Trophoblast cell (in vitro differentiated cells and primary cell): ENCODE results near the gene MPIG6B.

Source experiments
- DNase-seq, 2 donors: peaks; one replicate each; pipeline ENCODE4 v3.0.0-alpha.2; 2016
- H2AFZ ChIP-seq: 2 replicates; pipeline ENCODE4 v1.6.1; 2013; ENCODE audit warnings: low read length, moderate library complexity, mild to moderate bottlenecking; ENCODE audit not compliant: insufficient read depth, poor library complexity
- H2AK5ac ChIP-seq: 2 replicates; pipeline ENCODE4 v1.6.1; 2013; ENCODE audit warnings: mild to moderate bottlenecking, low read length
- H2BK120ac ChIP-seq: 2 replicates; pipeline ENCODE4 v1.6.1; 2013; ENCODE audit warnings: low read length, mild to moderate bottlenecking, moderate library complexity; ENCODE audit not compliant: insufficient read depth, poor library complexity
- H2BK12ac ChIP-seq: 2 replicates; pipeline ENCODE4 v1.6.1; 2013; ENCODE audit warnings: mild to moderate bottlenecking, low read length, moderate library complexity
- H2BK5ac ChIP-seq: 2 replicates; pipeline ENCODE4 v1.6.1; 2013; ENCODE audit warnings: low read length, low read depth, moderate library complexity, mild to moderate bottlenecking; ENCODE audit not compliant: poor library complexity
- H3K14ac ChIP-seq: 2 replicates; pipeline ENCODE4 v1.6.1; 2013; ENCODE audit warnings: mild to moderate bottlenecking, low read length
- H3K18ac ChIP-seq: 2 replicates; pipeline ENCODE4 v1.6.1; 2013; ENCODE audit warnings: mild to moderate bottlenecking, low read length
- H3K23ac ChIP-seq: 2 replicates; pipeline ENCODE4 v1.6.1; 2013; ENCODE audit warnings: low read length
- H3K27ac ChIP-seq: 2 replicates; pipeline ENCODE4 v1.5.1; 2013; ENCODE audit warnings: low read depth, mild to moderate bottlenecking, inconsistent platforms, low read length, moderate library complexity
- H3K27me3 ChIP-seq: 2 replicates; pipeline ENCODE4 v1.6.1; 2013; ENCODE audit warnings: inconsistent platforms, mild to moderate bottlenecking, low read length, moderate library complexity; ENCODE audit not compliant: insufficient read depth
- H3K36me3 ChIP-seq, 2 experiments: 1 replicate in 1 of 2; 2 replicates in 1 of 2; pipeline ENCODE4 v1.6.1; 2013; ENCODE audit warnings: low read length in 2 of 2, mild to moderate bottlenecking in 2 of 2, moderate library complexity in 1 of 2; ENCODE audit not compliant: insufficient read depth in 2 of 2, control insufficient read depth in 1 of 2
- H3K4ac ChIP-seq: 2 replicates; pipeline ENCODE4 v1.6.1; 2013; ENCODE audit warnings: low read depth, mild to moderate bottlenecking, low read length, moderate library complexity
- H3K4me1 ChIP-seq, 2 experiments: 1 replicate in 1 of 2; 2 replicates in 1 of 2; pipeline ENCODE4 v1.6.1; 2013; ENCODE audit warnings: low read length in 2 of 2, mild to moderate bottlenecking in 2 of 2, moderate library complexity in 1 of 2; ENCODE audit not compliant: insufficient read depth in 2 of 2, control insufficient read depth in 1 of 2
- H3K4me2 ChIP-seq: 2 replicates; pipeline ENCODE4 v1.6.1; 2013; ENCODE audit warnings: inconsistent platforms, mild to moderate bottlenecking, low read length, moderate library complexity
- H3K4me3 ChIP-seq: 2 replicates; pipeline ENCODE4 v1.5.1; 2013; ENCODE audit warnings: mild to moderate bottlenecking, low read depth, low read length, inconsistent platforms
- H3K79me1 ChIP-seq: one replicate; pipeline ENCODE4 v1.6.1; 2013; ENCODE audit warnings: low read length
- H3K79me2 ChIP-seq: 2 replicates; pipeline ENCODE4 v1.6.1; 2013; ENCODE audit warnings: low read length, mild to moderate bottlenecking; ENCODE audit not compliant: control insufficient read depth, insufficient read depth, poor library complexity
- H3K9ac ChIP-seq: 2 replicates; pipeline ENCODE4 v1.6.1; 2013; ENCODE audit warnings: mild to moderate bottlenecking, low read length
- H3K9me3 ChIP-seq: 2 replicates; pipeline ENCODE4 v1.6.1; 2013; ENCODE audit warnings: low read depth, mild to moderate bottlenecking, control low read depth, inconsistent platforms, low read length; ENCODE audit not compliant: insufficient read depth
- H4K12ac ChIP-seq: 2 replicates; pipeline ENCODE4 v1.6.1; 2013; ENCODE audit warnings: low read depth, mild to moderate bottlenecking, low read length, moderate library complexity
- H4K8ac ChIP-seq: 2 replicates; pipeline ENCODE4 v1.6.1; 2013; ENCODE audit warnings: low read depth, mild to moderate bottlenecking, low read length, moderate library complexity
- H4K91ac ChIP-seq: one replicate; pipeline ENCODE4 v1.6.1; 2013; ENCODE audit warnings: low read depth, mild to moderate bottlenecking, low read length, moderate library complexity
- WGBS: extraction: QIAGEN DNeasy Blood & Tissue Kit; methylation state at CpG from one replicate; pipeline ENCODE4 v1.1.7; 2013; ENCODE audit warnings: missing lambda C conversion rate; ENCODE audit not compliant: insufficient read length, insufficient coverage; ENCODE audit errors: extremely low coverage; 5-methylcytosine and 5-hydroxymethylcytosine counted together

The MPIG6B gene

GRCh38 chr6:31715022-31715958, 7.9 kb upstream of the MPIG6B start, which contains the start of gene LY6G6D:
LY6G6D (plus strand) TSS chr6:31715348; CDS start chr6:31715356, 8 bp downstream.
- Histone ChIP-seq H4K8ac (peak within 1 kb of the TSS; percentile 70), H3K4me2 (no peak within 1 kb of the TSS), H4K91ac (peak within 1 kb of the TSS; percentile 70), H3K4me1 (peaks cover 27 to 29% of the 10 kb centered on the region in 2 experiments), H3K9me3 (no peaks in the 10 kb centered on the region), H3K9ac (peak within 1 kb of the TSS; percentile 44), H3K23ac (no peak within 1 kb of the TSS), H3K79me1 (peaks cover 5% of the 10 kb centered on the region), H2BK12ac (peak within 1 kb of the TSS; percentile 3), H2BK120ac (peak within 1 kb of the TSS; percentile 11), H3K14ac (no peak within 1 kb of the TSS), H3K79me2 (no peaks in the 10 kb centered on the region), H3K27ac (no peak within 1 kb of the TSS), H3K27me3 (no peaks in the 10 kb centered on the region), H3K4me3 (no peak within 1 kb of the TSS), H3K18ac (no peak within 1 kb of the TSS), H2AK5ac (peak within 1 kb of the TSS; percentile 15), H4K12ac (peak within 1 kb of the TSS; percentile 12), H2AFZ (peak within 1 kb of the TSS; percentile 84), H3K36me3 (no peaks in the 10 kb centered on the region), H2BK5ac (no peak within 1 kb of the TSS), H3K4ac (no peak within 1 kb of the TSS)
- no CpG with 5 or more reads among the region's 16 CpGs for WGBS
- no peak for DNase-seq

- Histone ChIP-seq H4K12ac (no peak overlapping the region), H3K14ac (no peak overlapping the region)
These were observed 5.5 kb upstream of the MPIG6B start for GRCh38 chr6:31717499-31718222.

GRCh38 chr6:31718265-31718664, 4.9 kb upstream of the MPIG6B start:
- no peak overlapping the region for H2BK120ac ChIP-seq
- H3K36me3 ChIP-seq = no peaks in the 10 kb centered on the region
- peaks cover 27 to 29% of the 10 kb centered on the region in 2 experiments for H3K4me1 ChIP-seq
- no peak overlapping the region for H4K8ac ChIP-seq
- H4K91ac ChIP-seq = no peak overlapping the region
- H3K27ac ChIP-seq = peak overlapping the region; percentile 13
- H3K23ac ChIP-seq = no peak overlapping the region
- H3K9ac ChIP-seq = no peak overlapping the region
- no peak overlapping the region for H2BK5ac ChIP-seq
- no peaks in the 10 kb centered on the region for H3K9me3 ChIP-seq
- no peak overlapping the region for H2AFZ ChIP-seq
- H3K14ac ChIP-seq = no peak overlapping the region
- H3K79me2 ChIP-seq = no peaks in the 10 kb centered on the region
- H2BK12ac ChIP-seq = no peak overlapping the region
- DNase-seq = peak; percentile 81 to 94
- H3K4ac ChIP-seq = no peak overlapping the region
- no peaks in the 10 kb centered on the region for H3K27me3 ChIP-seq
- no peak overlapping the region for H3K18ac ChIP-seq
- WGBS = no CpG with 5 or more reads among the region's 1 CpG
- no peak overlapping the region for H4K12ac ChIP-seq
- H2AK5ac ChIP-seq = no peak overlapping the region
- no peak overlapping the region for H3K4me2 ChIP-seq
- peaks cover 5% of the 10 kb centered on the region for H3K79me1 ChIP-seq
- H3K4me3 ChIP-seq = no peak overlapping the region

More at GRCh38 chr6:31717499-31718222, 5.5 kb upstream of the MPIG6B start:
- Histone ChIP-seq H4K91ac (peak overlapping the region; percentile 56), H3K4me2 (no peak overlapping the region), H2BK5ac (no peak overlapping the region), H3K79me1 (peaks cover 5% of the 10 kb centered on the region), H3K4ac (no peak overlapping the region), H3K18ac (no peak overlapping the region), H2BK12ac (peak overlapping the region; percentile 34), H3K9me3 (no peaks in the 10 kb centered on the region), H4K8ac (no peak overlapping the region), H2AFZ (no peak overlapping the region), H2BK120ac (no peak overlapping the region), H3K23ac (no peak overlapping the region), H2AK5ac (no peak overlapping the region), H3K9ac (no peak overlapping the region), H3K4me3 (no peak overlapping the region), H3K79me2 (no peaks in the 10 kb centered on the region), H3K27ac (peak overlapping the region; percentile 23), H3K4me1 (peaks cover 27 to 29% of the 10 kb centered on the region in 2 experiments), H3K36me3 (no peaks in the 10 kb centered on the region), H3K27me3 (no peaks in the 10 kb centered on the region)
- WGBS = no CpG with 5 or more reads among the region's 10 CpGs
- DNase-seq = peak; percentile 86 to 87

- H3K14ac ChIP-seq = peak overlapping the region; percentile 21
- H4K12ac ChIP-seq = no peak overlapping the region
- no peak overlapping the region for H2BK5ac ChIP-seq
- no CpG with 5 or more reads among the region's 6 CpGs for WGBS
- H4K91ac ChIP-seq = peak overlapping the region; percentile 82
- H3K4me1 ChIP-seq = peaks cover 21 to 27% of the 10 kb centered on the region in 2 experiments
- H3K79me1 ChIP-seq = peaks cover 3% of the 10 kb centered on the region
- no peak overlapping the region for H3K4me2 ChIP-seq
- no peaks in the 10 kb centered on the region for H3K79me2 ChIP-seq
- no peak overlapping the region for H3K4me3 ChIP-seq
- H3K23ac ChIP-seq = no peak overlapping the region
- no peak overlapping the region for H3K4ac ChIP-seq
- H2AFZ ChIP-seq = no peak overlapping the region
- no peaks in the 10 kb centered on the region for H3K36me3 ChIP-seq
- H3K9ac ChIP-seq = no peak overlapping the region
- H3K27ac ChIP-seq = no peak overlapping the region
- H3K9me3 ChIP-seq = no peaks in the 10 kb centered on the region
- H3K18ac ChIP-seq = no peak overlapping the region
- peak overlapping the region; percentile 6 for H4K8ac ChIP-seq
- H2BK120ac ChIP-seq = peak overlapping the region; percentile 33
- H2AK5ac ChIP-seq = peak overlapping the region; percentile 6
- peak overlapping the region; percentile 37 for H2BK12ac ChIP-seq
- DNase-seq = no peak
- no peaks in the 10 kb centered on the region for H3K27me3 ChIP-seq
These were observed 4.2 kb upstream of the MPIG6B start for GRCh38 chr6:31719001-31719400.
